Mononuclear cell (primary cell): ENCODE results near the gene PHLDB1. TPM values are rescaled to one million over a fixed set of nuclear protein-coding genes. Genes with fewer than 3 reads are reported as not detected.
"Not testable (repeated sequence)": the region's sequence is repeated elsewhere in the genome, so short reads cannot be mapped to it uniquely, and the experiment has no call there.

Source experiments
- H3K27me3 ChIP-seq: 2 replicates; pipeline ENCODE4 v1.6.0; 2011; ENCODE audit warnings: low read length, control low read depth; ENCODE audit not compliant: insufficient read depth
- H3K4me1 ChIP-seq: 2 replicates; pipeline ENCODE4 v1.5.1; 2011; ENCODE audit warnings: mild to moderate bottlenecking, low read length, control low read depth; ENCODE audit not compliant: insufficient read depth
- H3K4me3 ChIP-seq: 2 replicates; pipeline ENCODE4 v1.5.1; 2011; ENCODE audit warnings: mild to moderate bottlenecking, low read length, moderate library complexity
- H3K9me3 ChIP-seq: 2 replicates; pipeline ENCODE4 v1.5.1; 2011; ENCODE audit warnings: low read depth, mild to moderate bottlenecking, control low read depth, low read length
- total RNA-seq: library from RNA; depleted of rRNA; stranded (reverse); fragments of >200 nt; gene quantifications from one replicate; pipeline ENCODE4 v1.2.3, GENCODE V29; 2012

Gene PHLDB1
- total RNA-seq, 1 donor: 0.63 TPM

DNA sequence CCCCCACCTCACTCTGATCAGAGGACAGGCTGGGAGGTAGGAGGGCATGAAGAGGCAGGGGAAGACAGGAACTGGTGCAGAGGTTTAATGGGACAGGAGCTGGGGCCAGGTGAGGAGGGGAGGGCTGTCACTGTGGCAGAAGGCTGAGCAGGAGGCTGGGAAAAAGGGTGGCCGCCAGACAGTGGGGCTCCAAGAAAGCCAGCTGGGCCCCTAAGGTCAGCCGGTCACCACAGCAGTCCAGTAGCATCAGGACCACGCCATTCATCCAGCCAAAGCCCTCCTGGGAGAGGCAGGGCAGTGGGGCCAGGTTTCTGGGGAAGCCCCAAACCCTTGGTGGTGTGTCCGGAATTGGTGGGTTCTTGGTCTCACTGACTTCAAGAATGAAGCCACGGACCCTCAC, 80.5 kb downstream of the PHLDB1 start:
- H3K27me3 ChIP-seq: no peaks in the 10 kb centered on the region
- peaks cover 32% of the 10 kb centered on the region for H3K4me1 ChIP-seq
- H3K4me3 ChIP-seq: no peak overlapping the region
- H3K9me3 ChIP-seq: no peaks in the 10 kb centered on the region

DNA sequence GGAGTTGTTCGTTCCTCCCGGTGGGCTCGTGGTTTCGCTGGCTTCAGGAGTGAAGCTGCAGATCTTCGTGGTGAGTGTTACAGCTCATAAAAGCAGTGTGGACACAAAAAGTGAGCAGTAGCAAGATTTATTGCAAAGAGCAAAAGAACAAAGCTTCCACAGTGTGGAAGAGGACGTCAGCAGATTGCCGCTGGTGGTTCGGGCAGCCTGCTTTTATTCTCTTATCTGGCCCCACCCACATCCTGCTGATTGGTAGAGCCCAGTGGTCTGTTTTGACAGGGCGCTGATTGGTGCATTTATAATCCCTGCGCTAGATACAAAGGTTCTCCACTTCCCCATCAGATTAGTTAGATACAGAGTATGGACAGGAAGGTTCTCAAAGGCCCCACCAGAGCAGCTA, 80.9 kb downstream of the PHLDB1 start:
- H3K4me1 ChIP-seq: peaks cover 36% of the 10 kb centered on the region

DNA sequence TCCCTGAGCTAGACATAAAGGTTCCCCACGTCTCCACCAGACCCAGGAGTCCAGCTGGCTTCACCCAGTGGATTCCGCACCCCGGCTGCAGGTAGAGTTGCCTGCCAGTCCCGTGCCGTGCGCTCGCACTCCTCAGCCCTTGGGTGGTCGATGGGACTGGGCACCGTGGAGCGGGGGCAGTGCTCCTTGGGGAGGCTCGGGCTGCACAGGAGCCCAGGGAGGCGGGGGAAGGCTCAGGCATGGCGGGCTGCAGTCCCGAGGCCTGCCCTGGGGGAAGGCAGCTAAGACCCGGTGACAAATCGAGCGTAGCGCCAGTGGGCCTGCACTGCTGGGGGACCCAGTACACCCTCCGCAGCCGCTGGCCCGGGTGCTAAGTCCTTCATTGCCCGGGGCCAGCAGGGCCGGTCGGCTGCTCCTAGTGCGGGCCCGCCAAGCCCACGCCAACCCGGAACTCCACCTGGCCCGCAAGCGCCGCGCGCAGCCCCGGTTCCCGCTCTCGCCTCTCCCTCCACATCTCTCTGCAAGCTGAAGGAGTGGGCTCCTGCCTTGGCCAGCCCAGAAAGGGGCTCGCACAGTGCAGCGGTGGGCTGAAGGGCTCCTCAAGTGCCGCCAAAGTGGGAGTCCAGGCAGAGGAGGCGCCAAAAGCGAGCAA, 81.6 kb downstream of the PHLDB1 start:
- Histone ChIP-seq H3K27me3 (no peaks in the 10 kb centered on the region), H3K9me3 (no peaks in the 10 kb centered on the region), H3K4me3 (no peak overlapping the region), H3K4me1 (peaks cover 42% of the 10 kb centered on the region)

More for the DNA sequence above, 80.9 kb downstream of the PHLDB1 start:
- H3K4me3 ChIP-seq, H3K27me3 ChIP-seq, H3K9me3 ChIP-seq: not testable (repeated sequence)

DNA sequence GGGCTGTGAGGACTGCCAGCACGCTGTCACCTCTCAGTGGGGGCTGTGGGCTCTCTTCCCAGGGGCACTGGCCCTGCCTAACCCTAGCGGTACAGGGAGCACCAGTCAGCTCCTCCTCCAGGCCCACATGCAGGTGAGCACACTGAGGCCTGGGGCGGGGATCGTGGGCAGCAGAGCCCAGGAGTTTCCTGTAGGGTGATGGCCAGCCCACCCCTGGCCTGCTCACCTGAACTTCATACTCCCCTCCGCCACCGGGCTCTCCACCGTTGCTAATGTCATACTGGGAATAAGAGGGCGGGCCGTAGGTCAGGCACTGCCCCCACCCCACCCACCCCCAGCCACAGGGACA, 82.1 kb downstream of the PHLDB1 start:
- H3K9me3 ChIP-seq: no peaks in the 10 kb centered on the region
- H3K4me3 ChIP-seq: no peak overlapping the region
- H3K27me3 ChIP-seq: no peaks in the 10 kb centered on the region
- H3K4me1 ChIP-seq: peaks cover 43% of the 10 kb centered on the region

DNA sequence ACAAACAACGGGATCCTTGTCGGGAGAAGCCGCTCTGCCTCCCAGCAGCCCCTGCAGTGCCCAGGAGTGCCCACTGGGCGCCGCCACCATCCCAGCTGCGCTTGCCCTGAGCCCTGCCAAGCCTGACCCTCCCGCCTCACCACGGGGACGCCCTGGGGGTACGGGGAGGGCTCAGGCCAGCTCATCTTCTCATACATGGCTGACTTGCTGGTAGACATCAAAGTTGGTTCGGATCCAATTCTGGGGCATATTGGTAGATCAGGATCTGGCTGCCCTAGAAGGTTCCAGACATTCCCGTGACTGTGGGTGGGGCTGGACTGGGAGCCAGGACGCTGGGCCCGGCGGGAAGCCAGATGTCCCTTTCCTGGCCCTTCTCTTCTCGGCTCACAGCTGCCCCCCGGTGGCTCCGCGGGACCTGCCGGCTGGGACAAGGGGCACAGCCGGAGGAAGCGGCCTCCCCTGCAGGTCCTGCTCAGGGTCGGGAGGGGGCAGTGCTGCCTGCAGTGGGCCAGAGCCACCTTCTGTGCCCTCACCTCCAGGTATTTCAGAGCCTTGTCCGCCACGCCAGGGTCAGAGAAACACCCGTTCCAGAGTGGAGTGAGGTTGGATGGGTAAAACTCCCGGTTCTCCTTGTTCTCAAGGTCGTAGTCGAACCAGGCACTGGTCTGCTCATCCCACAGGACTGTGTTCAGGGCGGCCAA, 82.6 kb downstream of the PHLDB1 start:
- H3K9me3 ChIP-seq: no peaks in the 10 kb centered on the region
- H3K4me3 ChIP-seq: peak overlapping the region; percentile 22
- peaks cover 43% of the 10 kb centered on the region for H3K4me1 ChIP-seq
- H3K27me3 ChIP-seq: no peaks in the 10 kb centered on the region

DNA sequence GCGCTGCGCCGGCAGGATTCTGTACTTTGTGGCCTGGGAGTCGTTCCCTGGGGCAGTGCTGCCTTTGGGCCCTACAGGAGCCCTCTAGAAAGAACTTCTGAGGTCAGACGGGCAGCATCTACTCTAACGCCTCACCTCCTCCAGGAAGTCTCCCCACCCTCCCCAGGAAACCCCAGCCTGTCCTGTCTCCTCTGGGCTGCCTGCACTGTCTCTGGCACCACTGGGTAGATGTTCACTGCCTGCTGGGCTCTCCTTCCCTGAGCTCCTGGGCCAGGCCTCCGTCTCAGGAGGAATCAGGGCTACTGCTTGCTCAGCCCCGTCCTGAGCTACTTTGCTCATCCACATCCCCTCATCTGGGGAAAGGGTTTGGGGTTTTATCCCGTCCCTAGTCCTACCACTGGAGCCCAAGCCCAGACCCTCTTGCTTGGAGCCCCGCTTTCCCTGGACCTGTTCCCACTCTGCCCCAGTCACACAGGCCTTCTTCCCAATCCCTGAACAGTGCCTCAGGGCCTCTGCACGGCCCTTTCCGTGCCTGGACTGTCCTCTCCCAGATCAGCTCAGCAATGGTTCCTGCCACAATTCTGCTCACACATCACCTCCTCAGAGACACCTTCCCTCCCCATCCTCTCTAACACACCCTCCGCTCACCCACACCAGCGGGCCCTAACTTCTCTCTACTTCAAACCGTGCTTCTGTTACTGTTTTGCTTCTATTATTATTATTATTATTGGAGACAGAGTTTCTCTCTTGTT, 83.3 kb downstream of the PHLDB1 start:
- H3K4me1 ChIP-seq: peaks cover 46% of the 10 kb centered on the region
- H3K9me3 ChIP-seq: no peaks in the 10 kb centered on the region
- H3K4me3 ChIP-seq: no peak overlapping the region
- H3K27me3 ChIP-seq: no peaks in the 10 kb centered on the region

DNA sequence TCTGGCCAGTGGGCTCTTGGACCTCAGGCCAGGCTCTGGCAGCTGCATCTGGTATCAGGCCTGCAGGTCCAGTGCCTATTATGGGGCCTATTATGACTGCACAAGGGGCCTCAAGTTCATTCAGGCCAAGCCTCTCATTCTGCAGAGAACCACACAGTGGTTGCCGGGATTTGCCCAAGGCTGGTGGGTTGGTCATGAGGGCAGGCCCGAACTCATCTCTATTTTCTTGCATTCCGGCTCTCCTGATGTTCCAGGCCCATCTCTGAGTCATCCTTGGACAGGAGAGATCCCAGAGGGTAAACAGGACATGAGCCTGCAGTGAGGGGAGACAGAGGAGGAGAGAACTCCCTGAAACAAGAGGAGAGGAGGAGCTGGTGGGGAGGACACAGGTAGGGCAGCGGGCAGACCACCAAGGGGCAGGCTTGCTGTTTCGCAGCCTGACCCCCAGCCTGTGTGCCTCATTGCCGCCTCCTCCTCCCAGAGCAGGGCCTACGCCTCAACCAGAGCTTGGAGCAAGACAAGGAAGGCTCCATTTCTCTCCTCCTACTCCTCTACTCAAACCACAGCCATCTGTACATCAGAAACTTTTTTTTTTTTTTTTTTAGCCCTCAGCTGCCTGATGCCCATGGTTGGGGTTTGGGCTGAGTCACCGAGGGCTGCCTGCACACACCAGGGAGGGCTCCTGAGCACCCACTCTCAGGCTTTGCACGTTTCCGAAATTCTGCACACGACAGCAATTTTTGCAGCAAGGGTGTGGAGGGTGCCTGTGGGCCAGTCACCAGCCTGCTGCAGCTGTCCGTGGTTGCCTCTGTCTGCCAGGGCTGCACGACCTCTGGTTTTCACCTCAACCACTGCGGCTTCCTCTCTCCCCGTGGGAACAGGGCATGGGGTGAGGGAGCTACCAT, 84.8 kb downstream of the PHLDB1 start:
- Histone ChIP-seq H3K4me3 (no peak overlapping the region), H3K4me1 (peaks cover 46% of the 10 kb centered on the region), H3K27me3 (no peaks in the 10 kb centered on the region), H3K9me3 (no peaks in the 10 kb centered on the region)

DNA sequence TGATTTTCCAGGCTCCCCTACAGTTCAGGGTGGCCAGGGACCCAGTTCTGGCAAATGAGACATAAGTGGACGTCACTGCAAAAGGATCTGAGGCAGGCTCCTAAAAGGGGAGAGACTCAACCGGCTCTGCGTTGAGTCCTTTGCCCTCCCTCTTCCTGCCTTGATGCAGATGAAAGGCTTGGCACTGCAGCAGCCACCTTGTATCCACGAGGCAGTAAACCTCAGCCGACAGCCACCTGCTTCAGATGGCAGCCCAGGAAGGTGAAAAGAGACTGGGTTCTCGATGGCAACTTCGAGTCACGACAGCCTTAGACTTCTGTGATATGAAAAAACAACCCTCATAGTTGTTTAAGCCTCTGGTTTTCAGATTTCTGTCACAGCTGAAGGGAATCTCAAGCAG, 86.8 kb downstream of the PHLDB1 start:
- H3K9me3 ChIP-seq: no peaks in the 10 kb centered on the region
- no peak overlapping the region for H3K4me3 ChIP-seq
- H3K27me3 ChIP-seq: no peaks in the 10 kb centered on the region
- H3K4me1 ChIP-seq: peaks cover 57% of the 10 kb centered on the region

DNA sequence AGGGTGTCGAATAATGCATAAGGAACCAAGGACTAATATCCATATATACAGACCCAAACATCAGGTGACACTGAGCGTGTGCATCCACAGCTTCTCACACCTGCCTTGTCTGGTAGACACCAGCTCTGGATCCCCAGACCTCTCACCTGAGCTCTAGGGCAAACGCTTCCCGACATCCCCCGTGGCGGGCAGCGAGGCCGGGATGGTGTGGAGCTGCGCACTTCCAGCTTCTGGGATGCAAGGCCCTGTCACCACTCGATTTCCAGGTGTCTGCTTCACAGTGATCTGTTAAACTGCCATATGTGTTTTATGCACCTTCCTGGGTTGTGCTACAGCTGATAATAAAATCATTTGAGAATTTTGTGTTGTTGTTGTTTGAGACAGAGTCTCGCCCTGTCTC, 87.4 kb downstream of the PHLDB1 start:
- no peak overlapping the region for H3K4me3 ChIP-seq
- no peaks in the 10 kb centered on the region for H3K9me3 ChIP-seq
- no peaks in the 10 kb centered on the region for H3K27me3 ChIP-seq
- H3K4me1 ChIP-seq: peaks cover 58% of the 10 kb centered on the region

DNA sequence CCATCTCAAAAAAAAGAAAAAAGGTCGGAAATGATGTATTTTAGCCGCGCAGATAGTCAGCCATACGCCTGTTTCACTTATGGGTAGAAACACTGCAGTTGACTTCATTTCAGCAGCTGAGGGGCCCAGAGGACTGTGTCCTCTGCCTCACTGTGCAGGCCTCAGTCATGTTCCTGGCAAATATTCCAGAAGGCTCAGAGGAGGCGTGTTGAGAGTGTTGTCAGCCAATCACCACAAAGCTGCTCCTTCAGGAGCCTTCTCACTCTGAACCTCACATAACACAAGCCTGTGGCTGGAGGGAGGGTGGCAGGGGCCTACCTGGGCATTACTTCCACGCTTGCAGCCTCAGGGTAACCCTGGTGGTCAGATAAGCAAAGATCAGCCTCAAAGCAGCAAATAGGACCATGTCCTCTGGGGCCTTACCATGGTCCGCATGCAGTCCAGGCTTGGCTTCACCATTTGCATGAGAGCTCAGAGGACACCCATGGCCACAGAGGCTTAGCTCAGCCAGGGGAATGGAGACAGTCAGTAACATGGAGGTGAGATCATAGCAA, 89.3 kb downstream of the PHLDB1 start:
- Histone ChIP-seq H3K4me3 (no peak overlapping the region), H3K27me3 (no peaks in the 10 kb centered on the region), H3K4me1 (peaks cover 60% of the 10 kb centered on the region), H3K9me3 (no peaks in the 10 kb centered on the region)

DNA sequence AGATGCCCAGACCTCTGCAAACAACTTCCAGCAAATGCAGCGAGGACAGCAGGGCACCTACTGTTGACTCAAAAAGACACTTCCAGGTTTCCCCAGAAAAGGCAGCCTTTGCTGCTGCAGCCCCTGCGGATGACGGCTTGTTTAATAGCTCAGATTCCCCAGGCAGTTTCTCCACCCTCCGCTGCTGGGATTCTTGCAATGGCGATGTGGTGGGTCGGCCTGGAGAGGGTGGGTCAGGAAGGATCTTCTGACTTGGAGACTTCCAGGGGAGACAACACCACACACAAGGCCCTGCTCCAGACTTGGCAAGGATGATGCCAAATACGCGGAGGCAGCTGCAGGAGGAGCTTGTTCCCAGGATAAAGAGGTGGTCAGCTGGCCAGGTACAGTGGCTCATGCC, 89.9 kb downstream of the PHLDB1 start:
- no peaks in the 10 kb centered on the region for H3K9me3 ChIP-seq
- H3K4me3 ChIP-seq: no peak overlapping the region
- peaks cover 55% of the 10 kb centered on the region for H3K4me1 ChIP-seq
- no peaks in the 10 kb centered on the region for H3K27me3 ChIP-seq

DNA sequence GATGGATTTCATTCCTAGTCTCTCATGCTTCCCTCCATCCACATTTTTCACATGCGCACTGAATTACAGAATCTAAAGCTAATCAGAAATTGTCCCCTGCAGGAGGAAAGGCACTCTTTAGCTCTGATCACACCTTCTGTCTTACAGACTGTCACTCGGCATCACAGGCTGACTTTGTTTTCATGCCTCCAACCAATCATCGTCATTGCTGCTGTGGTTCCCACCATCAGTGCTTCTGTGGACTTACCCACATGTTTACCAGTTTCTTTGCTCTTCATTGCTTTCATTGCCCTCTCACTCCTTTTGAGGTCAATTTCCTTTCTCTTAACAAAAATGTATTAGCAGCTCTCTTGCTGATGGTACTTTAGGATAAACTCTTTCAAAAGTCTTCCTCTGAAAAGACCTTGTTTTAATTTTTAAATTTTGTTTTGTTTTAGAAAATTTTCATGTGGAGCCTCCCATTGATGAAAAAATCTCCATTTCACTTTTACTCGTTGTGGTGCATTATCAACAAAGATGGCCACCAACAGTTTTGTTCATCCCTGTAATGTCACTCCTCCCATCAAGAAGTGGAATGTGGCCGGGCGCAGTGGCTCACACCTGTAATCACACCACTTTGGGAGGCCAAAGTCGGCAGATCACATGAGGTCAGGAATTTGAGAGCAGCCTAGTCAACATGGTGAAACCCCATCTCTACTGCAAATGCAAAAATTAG, 92.2 kb downstream of the PHLDB1 start:
- Histone ChIP-seq H3K27me3 (no peaks in the 10 kb centered on the region), H3K9me3 (no peaks in the 10 kb centered on the region), H3K4me1 (peaks cover 61% of the 10 kb centered on the region), H3K4me3 (no peak overlapping the region)

DNA sequence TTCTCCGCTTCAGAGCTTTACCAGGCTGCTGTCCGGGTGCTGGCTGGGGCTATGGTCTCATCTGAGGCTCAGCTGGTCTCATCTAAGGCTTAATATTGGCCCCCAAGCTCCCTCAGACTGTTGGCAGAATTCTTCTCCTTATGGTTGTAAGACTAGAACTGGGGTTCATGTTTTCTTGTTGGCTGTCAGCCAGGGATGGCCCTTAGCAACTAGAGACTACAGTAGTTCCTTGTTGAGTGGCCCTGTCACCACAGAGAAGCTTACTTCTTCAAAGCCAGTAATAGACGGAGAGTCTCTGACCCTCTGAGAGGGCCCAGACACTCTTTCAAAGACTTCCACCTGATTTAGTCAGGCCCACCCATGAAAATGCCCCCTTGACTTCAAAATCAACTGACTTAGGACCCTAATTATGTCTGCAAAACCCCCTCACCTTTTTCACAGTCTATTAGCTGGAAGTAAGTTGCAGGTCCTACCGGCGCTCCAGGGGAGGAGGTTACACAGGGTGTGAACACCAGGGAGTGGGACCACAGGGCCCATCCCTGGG, 96.2 kb downstream of the PHLDB1 start:
- no peak overlapping the region for H3K4me3 ChIP-seq
- H3K9me3 ChIP-seq: no peaks in the 10 kb centered on the region
- no peaks in the 10 kb centered on the region for H3K27me3 ChIP-seq
- peaks cover 70% of the 10 kb centered on the region for H3K4me1 ChIP-seq
